Measurements from ENCODE around the gene ZNF652. TPM values are rescaled to one million over a fixed set of nuclear protein-coding genes. Genes with fewer than 3 reads are reported as not detected.
"Not testable (repeated sequence)": the region's sequence is repeated elsewhere in the genome, so short reads cannot be mapped to it uniquely, and the experiment has no call there.

Gene ZNF652
- 10 to 100 TPM in 11 of 12 donors, not detected in 1; 16.5 to 27.9 (median 18.2) TPM for polyA plus RNA-seq (ENCODE audit: insufficient read length in 12 of 12)
- long read RNA-seq, donor 1, result 0 reads
- long read RNA-seq, donor 2, result 0 reads
- long read RNA-seq, donor 3, result 0 reads
- long read RNA-seq, donor 4, result 0 reads
- long read RNA-seq, donor 5, result 0 reads
- long read RNA-seq, donor 6, result 0 reads
- long read RNA-seq, donor 7, result 0 reads
- long read RNA-seq, donor 8, full-length matches to known transcripts, result 1 of 1 reads
- long read RNA-seq, donor 8, partial matches to known transcripts, result 0 of 1 reads
- long read RNA-seq, donor 8, other reads (novel, unspliced or antisense), result 0 of 1 reads
- long read RNA-seq, donor 9, result 0 reads
- long read RNA-seq, donor 10, full-length matches to known transcripts, result 1 of 1 reads
- long read RNA-seq, donor 10, partial matches to known transcripts, result 0 of 1 reads
- long read RNA-seq, donor 10, other reads (novel, unspliced or antisense), result 0 of 1 reads
- long read RNA-seq, donor 11, result 0 reads

GRCh38 chr17:49361902-49362722 lies at the start of gene ZNF652:
Gene ZNF652, minus strand, starts transcription at chr17:49362250. Its CDS starts 44,525 bp downstream, at chr17:49317725.
- DNase-seq, result peak; percentile 79

DNA sequence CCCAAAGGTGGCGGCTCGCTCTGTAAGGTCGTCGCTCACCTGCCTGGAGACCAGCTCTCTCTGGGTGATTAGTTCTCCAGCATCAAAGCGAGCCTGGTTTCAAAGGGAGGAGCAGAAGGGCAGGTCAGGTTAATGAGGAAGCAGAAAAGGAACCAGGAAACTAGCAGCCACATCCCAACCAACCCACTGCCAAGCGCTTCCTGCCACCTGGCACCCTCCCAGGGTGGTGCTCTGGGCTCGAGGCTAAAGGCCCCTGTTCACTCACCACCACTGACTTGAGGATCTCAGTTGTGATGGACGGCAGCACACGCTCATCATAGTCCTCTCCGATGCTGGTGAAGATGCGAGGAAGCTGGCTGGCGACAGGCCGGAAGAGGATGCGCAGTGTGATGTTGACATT lies 47.0 kb upstream of the ZNF652 start:
- no peak for DNase-seq

GRCh38 chr17:49407981-49408501 lies 46.0 kb upstream of the ZNF652 start:
- DNase-seq, result peak; percentile 71

- no peak for DNase-seq
Measured at GRCh38 chr17:49407086-49407485, 45.0 kb upstream of the ZNF652 start.

DNA sequence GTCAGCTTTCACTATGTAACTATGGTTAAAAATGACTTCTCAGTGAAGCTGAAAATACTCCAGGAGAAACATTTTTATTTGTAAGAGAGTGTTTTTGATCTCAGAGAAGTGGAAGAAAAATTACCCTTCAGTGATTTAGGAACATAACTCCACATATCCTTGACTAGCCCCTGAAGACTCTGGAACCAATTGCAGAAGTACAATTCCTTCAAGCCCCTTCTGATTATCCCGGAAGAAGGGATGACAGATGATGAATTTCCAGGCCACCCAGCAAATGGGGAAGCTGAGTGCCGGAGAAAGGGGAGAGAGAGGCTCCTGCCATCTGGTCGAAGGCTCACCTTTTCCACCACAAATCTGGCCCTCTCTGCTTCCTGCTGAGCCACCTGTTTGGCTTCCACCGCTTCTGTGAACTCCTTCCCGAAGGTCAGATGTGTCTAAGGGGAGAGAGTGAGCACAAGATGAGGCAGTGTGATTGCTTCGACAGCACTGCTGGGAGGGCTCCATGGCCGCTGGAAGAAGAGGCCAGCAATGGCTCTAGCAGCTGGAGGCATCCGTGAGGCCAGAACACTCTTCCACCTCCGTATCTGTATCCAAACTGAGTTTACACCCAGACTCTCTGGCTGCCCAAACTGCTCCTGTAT lies 44.5 kb upstream of the ZNF652 start:
- DNase-seq, result peak; percentile 57

- DNase-seq, result no peak
Measured at GRCh38 chr17:49404906-49405305, 42.9 kb upstream of the ZNF652 start.

GRCh38 chr17:49404361-49404760 lies 42.3 kb upstream of the ZNF652 start:
- no peak for DNase-seq

- DNase-seq, result no peak
Measured at GRCh38 chr17:49403514-49404289, 41.7 kb upstream of the ZNF652 start.

DNA sequence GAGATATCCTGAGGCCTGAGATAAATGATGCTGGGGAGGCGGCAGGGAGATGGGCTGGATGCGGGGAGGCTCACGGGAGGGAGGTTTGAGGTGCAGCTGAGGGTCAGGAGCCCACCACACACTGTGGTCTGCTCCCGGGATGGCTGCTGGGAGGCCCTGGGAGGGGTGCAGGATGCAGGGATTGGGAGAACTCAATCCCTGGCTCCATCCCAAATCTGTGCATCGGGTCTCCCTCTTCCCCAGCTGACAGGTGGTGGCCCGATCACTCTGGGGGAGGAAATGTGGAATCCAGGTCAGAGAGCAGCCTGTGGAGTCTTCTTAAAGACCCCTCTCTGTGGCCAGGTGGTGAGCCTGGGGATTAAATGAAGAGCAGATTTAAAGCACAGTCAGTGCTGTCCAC lies 40.7 kb upstream of the ZNF652 start:
- DNase-seq, result no peak

- no peak for DNase-seq
Measured at GRCh38 chr17:49401971-49402611, 40.0 kb upstream of the ZNF652 start.

GRCh38 chr17:49399995-49400394 lies 37.9 kb upstream of the ZNF652 start:
- DNase-seq, result no peak

DNA sequence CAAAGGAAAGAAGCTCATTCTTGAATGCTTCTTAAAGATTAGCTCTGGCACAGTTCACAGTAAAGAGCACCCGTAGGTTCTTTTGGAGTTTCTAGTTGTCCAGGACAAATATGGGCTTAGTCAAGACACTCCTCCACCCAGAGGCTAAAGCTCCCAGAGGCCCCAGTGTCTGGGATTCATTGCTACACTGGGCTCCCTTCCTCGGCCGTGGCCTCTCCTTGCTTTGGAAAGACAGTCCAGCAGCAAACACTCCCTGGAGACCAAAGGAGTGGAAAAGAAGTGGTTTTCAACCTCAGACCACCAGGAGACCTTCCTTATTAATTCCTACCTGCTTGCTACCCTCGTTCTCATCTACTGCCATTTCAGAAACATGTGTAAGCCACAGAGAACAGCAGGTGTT lies 35.5 kb upstream of the ZNF652 start:
- DNase-seq, result no peak

GRCh38 chr17:49393491-49394255 lies 31.6 kb upstream of the ZNF652 start:
- DNase-seq, result no peak

DNA sequence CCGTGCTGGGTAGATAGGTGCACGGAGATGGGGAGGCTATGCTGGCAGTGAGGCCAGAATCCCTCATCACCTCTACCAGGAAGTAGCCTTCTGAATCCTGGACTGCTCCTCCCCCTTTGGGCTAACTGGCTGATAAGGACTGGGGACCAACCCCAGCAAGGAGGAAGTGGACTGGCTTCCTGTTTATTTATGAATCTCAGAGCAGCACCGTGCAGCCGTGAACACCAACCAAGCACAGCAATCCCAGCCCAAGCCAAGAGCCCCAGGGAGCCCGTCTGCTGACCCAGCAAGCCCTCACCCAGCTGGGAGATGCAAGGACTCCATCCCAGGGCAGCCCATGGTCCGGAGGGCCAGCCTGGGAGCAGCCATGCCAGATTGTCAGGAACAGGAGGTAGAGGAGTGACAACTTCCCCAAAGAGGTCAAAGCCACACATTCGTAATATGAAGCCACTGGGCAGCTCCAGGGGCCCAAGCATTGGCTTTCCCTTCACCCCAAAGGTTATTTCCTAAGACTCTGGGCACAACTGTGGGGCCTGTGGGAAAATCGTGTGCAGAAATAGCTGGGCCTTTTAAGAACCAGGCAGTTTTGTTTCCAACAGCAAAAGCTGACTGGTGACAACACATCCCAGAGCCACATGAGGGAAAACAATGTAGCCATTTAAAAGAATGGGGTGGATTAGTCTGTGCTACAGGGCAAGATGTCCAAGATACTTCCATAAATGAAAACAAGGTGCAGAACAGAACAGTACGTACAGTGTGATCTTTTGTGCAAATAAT lies 28.7 kb upstream of the ZNF652 start:
- DNase-seq, result no peak

GRCh38 chr17:49389514-49390347 lies 27.7 kb upstream of the ZNF652 start:
- not testable (repeated sequence) for DNase-seq

GRCh38 chr17:49388692-49389513 lies 26.9 kb upstream of the ZNF652 start:
- no peak for DNase-seq

- DNase-seq, result no peak
Measured at GRCh38 chr17:49388290-49388640, 26.2 kb upstream of the ZNF652 start.
